GM12891 (cell line): Measurements from ENCODE around the gene ARHGAP15.

Experiments used
- POLR2AphosphoS5 ChIP-seq: IDR thresholded peaks from 2 replicates; pipeline ENCODE4 v1.6.1; 2011; ENCODE audit warnings: low read depth, low read length, control low read depth
- POU2F2 ChIP-seq: IDR thresholded peaks from 2 replicates; pipeline ENCODE4 v1.6.1; 2011; ENCODE audit warnings: low read depth, mild to moderate bottlenecking, control low read depth, low read length, moderate library complexity
- TAF1 ChIP-seq: IDR thresholded peaks from 2 replicates; pipeline ENCODE4 v1.6.1; 2011; ENCODE audit warnings: low read depth, low read length, control low read depth

DNA sequence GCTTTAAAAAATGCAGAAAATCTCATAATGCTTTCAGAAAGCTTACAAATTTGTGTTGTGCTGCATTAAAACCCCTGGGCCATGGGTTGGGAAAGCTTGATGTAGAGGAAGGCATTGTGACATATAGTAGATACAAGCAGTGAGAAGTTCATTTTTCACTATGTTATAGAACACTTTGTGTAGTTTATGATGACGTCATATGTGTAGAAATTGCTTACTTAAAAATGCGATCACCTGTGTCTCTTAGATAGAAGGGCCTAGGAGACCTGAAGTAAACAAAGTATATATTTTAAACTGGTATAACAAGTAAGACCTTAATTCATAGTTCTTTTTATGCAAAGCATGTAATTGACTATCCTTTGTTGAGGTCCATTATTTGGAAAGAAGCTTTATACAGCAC is 393.5 kb downstream of the ARHGAP15 start:
- TF ChIP-seq POLR2AphosphoS5 (no peak), POU2F2 (no peak), TAF1 (no peak)
